HCT116 (cell line): ENCODE results near the gene SHC2. TPM values are rescaled to one million over a fixed set of nuclear protein-coding genes. Genes with fewer than 3 reads are reported as not detected.

ENCODE experiments used
- ATAC-seq: fragments of 200-7000 bp; cut with Tn5 transposase; 2 replicates; pipeline ENCODE4 v1.9.1; 2020; ENCODE audit warnings: mild to moderate bottlenecking, moderate library complexity
- BruUV-seq: library from RNA; stranded (reverse); fragments of 400-500 nt; replicated peaks from 2 replicates; lab custom pipeline; 2021; lab: Mats Ljungman, UMichigan
- CTCF ChIA-PET: fragments of 300-600 bp; sonication (Branson Sonifier 250); formaldehyde crosslinking; loops from one replicate; lab custom pipeline; 2021; ENCODE audit warnings: antibody characterized with exemption; lab: Charles Lee
- POLR2A ChIA-PET: fragments of 300-600, 350-600 bp; sonication (Branson Sonifier 250); formaldehyde crosslinking; loops from one replicate; lab custom pipeline; 2021; ENCODE audit warnings: antibody characterized with exemption; lab: Charles Lee
- RAD21 ChIA-PET, 2 experiments: fragments of 300-600 bp; sonication (Branson Sonifier 250); formaldehyde crosslinking; loops; one replicate each; lab custom pipeline; 2023; ENCODE audit warnings: low total read pairs in 2 of 2; ENCODE audit not compliant: uncharacterized antibody in 2 of 2, unreplicated experiment in 2 of 2, low non-redundant PET in 1 of 2; lab: Charles Lee
- DNase-seq: peaks from one replicate; pipeline ENCODE4 v3.0.0-alpha.2; 2010; ENCODE audit warnings: low read depth, low spot score
- H2AFZ ChIP-seq: fragments of 200-600 bp; shearing (Covaris generic), sonication (generic); 2 replicates; pipeline ENCODE4 v1.6.1; 2017; ENCODE audit warnings: low read depth, mixed run types, mixed read lengths, antibody characterized with exemption, low read length; ENCODE audit not compliant: poor library complexity, severe bottlenecking
- H3K27ac ChIP-seq: 2 replicates; pipeline ENCODE4 v1.5.1; 2012; ENCODE audit warnings: low read depth, low read length
- H3K27me3 ChIP-seq: fragments of 200-600 bp; sonication (generic); 2 replicates; pipeline ENCODE4 v1.6.1; 2016; ENCODE audit warnings: mixed run types, low read length, mixed read lengths; ENCODE audit not compliant: insufficient read depth
- H3K36me3 ChIP-seq, 2 experiments: fragments of 200-500 bp in 1 of 2; fragments of 200-600 bp in 1 of 2; sonication (Bioruptor generic) in 1 of 2; sonication (generic) in 1 of 2; 2 replicates each; pipeline versions ENCODE4 v1.5.1 to v1.6.1; 2014 to 2016; ENCODE audit warnings: low read length in 2 of 2, inconsistent platforms in 1 of 2, mixed read lengths in 1 of 2, mixed run types in 1 of 2; ENCODE audit not compliant: insufficient read depth in 2 of 2, control insufficient read depth in 1 of 2
- H3K4me1 ChIP-seq, 2 experiments: fragments of 200-600 bp in 1 of 2; sonication (generic) in 1 of 2; 2 replicates each; pipeline versions ENCODE4 v1.5.1 to v1.6.1; 2012 to 2017; ENCODE audit warnings: low read length in 2 of 2, inconsistent platforms in 1 of 2, mild to moderate bottlenecking in 1 of 2, mixed read lengths in 1 of 2, mixed run types in 1 of 2, moderate library complexity in 1 of 2; ENCODE audit not compliant: insufficient read depth in 2 of 2, control insufficient read depth in 1 of 2
- H3K4me2 ChIP-seq: fragments of 200-600 bp; sonication (generic); 2 replicates; pipeline ENCODE4 v1.6.1; 2017; ENCODE audit warnings: mixed run types, low read length, mixed read lengths
- H3K4me3 ChIP-seq, 2 experiments: fragments of 200-600 bp in 1 of 2; sonication (generic) in 1 of 2; replicated peaks in 1 of 2; 2 replicates each; pipeline ENCODE4 v1.5.1; 2011 to 2016; ENCODE audit warnings: low read length in 2 of 2, control low read depth in 1 of 2, low read depth in 1 of 2, mild to moderate bottlenecking in 1 of 2, mixed read lengths in 1 of 2, mixed run types in 1 of 2
- H3K79me2 ChIP-seq: fragments of 200-600 bp; sonication (generic); 2 replicates; pipeline ENCODE4 v1.6.1; 2017; ENCODE audit warnings: mild to moderate bottlenecking, mixed run types, low read length, moderate library complexity, mixed read lengths; ENCODE audit not compliant: insufficient read depth
- H3K9ac ChIP-seq: fragments of 200-600 bp; sonication (generic); 2 replicates; pipeline ENCODE4 v1.6.1; 2016; ENCODE audit warnings: low read length, mixed read lengths
- H3K9me2 ChIP-seq: fragments of 200-600 bp; sonication (generic), shearing (Covaris generic); 2 replicates; pipeline ENCODE4 v1.6.1; 2017; ENCODE audit warnings: mixed run types, mild to moderate bottlenecking, moderate library complexity; ENCODE audit not compliant: insufficient read depth
- H3K9me3 ChIP-seq, 2 experiments: fragments of 200-500 bp in 1 of 2; fragments of 200-600 bp in 1 of 2; sonication (Bioruptor generic) in 1 of 2; sonication (generic) in 1 of 2; 2 replicates each; pipeline ENCODE4 v1.6.1; 2014 to 2017; ENCODE audit warnings: low read length in 2 of 2, mixed read lengths in 2 of 2, inconsistent platforms in 1 of 2, low read depth in 1 of 2, mild to moderate bottlenecking in 1 of 2, mixed run types in 1 of 2, moderate library complexity in 1 of 2; ENCODE audit not compliant: control insufficient read depth in 1 of 2, insufficient read depth in 1 of 2
- H4K20me1 ChIP-seq: fragments of 200-600 bp; sonication (generic), shearing (Covaris generic); 2 replicates; pipeline ENCODE4 v1.6.1; 2017; ENCODE audit warnings: mixed run types, mild to moderate bottlenecking, moderate library complexity; ENCODE audit not compliant: insufficient read depth
- CBX3 ChIP-seq: IDR thresholded peaks from 2 replicates; pipeline ENCODE4 v1.6.1; 2012; ENCODE audit warnings: low read depth
- CEBPB ChIP-seq: IDR thresholded peaks from 2 replicates; pipeline ENCODE4 v1.6.1; 2012; ENCODE audit warnings: low read depth
- CTCF ChIP-seq, 3 experiments: fragments of 200-600 bp in 1 of 3; sonication (generic) in 1 of 3; IDR thresholded peaks in 2 of 3; conservative IDR thresholded peaks in 1 of 3; 2 replicates each; pipeline ENCODE4 v1.5.1; 2012 to 2017; ENCODE audit warnings: low read depth in 2 of 3, low read length in 2 of 3, antibody characterized with exemption in 1 of 3, borderline replicate concordance in 1 of 3, control low read depth in 1 of 3, mild to moderate bottlenecking in 1 of 3, mixed read lengths in 1 of 3, mixed run types in 1 of 3, moderate library complexity in 1 of 3; ENCODE audit not compliant: insufficient read depth in 1 of 3
- MAX ChIP-seq: IDR thresholded peaks from 2 replicates; pipeline ENCODE4 v1.6.1; 2012
- POLR2A ChIP-seq: IDR thresholded peaks from 2 replicates; pipeline ENCODE4 v1.7.0; 2011; ENCODE audit warnings: borderline replicate concordance; ENCODE audit not compliant: insufficient read depth, insufficient read length; ENCODE audit errors: extremely low read depth
- POLR2AphosphoS5 ChIP-seq: IDR thresholded peaks from 2 replicates; pipeline ENCODE4 v1.6.1; 2011; ENCODE audit warnings: mild to moderate bottlenecking, low read depth, low read length, moderate library complexity
- REST ChIP-seq: IDR thresholded peaks from 2 replicates; pipeline ENCODE4 v1.6.1; 2012; ENCODE audit warnings: low read depth
- TCF7L2 ChIP-seq: IDR thresholded peaks from 2 replicates; pipeline ENCODE4 v1.7.0; 2011; ENCODE audit warnings: borderline replicate concordance, inconsistent platforms; ENCODE audit not compliant: insufficient read depth, insufficient read length; ENCODE audit errors: extremely low read depth
- intact Hi-C: fragments of 100-400 bp; cut with micrococcal nuclease; formaldehyde crosslinking; loops from 2 replicates; pipeline ENCODE4 v1.10.0; 2022
- total RNA-seq: library from RNA; stranded (reverse); gene quantifications from one replicate; pipeline ENCODE4 v1.2.1, GENCODE V29; 2021; ENCODE audit not compliant: unreplicated experiment

SHC2 gene
- total RNA-seq, 1 experiment from 2014 or later, result 2.5 TPM

- intact Hi-C loops, result no loop called here
- H4K20me1 ChIP-seq, result no peaks in the 10 kb centered on the region
- no peaks in the 10 kb centered on the region for H3K36me3 ChIP-seq
- ChIA-PET RAD21 (no interaction called here), POLR2A (interaction anchor here (0.7 kb wide), 1 partner anchor 337 kb away, joined by 5 read pairs; no protein-coding TSS in a partner anchor), CTCF (interaction anchor here (1.4 kb wide), 1 partner anchor 10 kb away, joined by 3 read pairs; no protein-coding TSS in a partner anchor)
- peak overlapping the region; percentile 31 to 40; a peak in 3 of 4 replicates for H3K4me3 ChIP-seq
- H3K9ac ChIP-seq, result no peak overlapping the region
- no TSS peak for BruUV-seq
- no peak for DNase-seq
- H3K9me3 ChIP-seq, result no peaks in the 10 kb centered on the region
- peaks cover 7 to 24% of the 10 kb centered on the region in 2 experiments; a peak in 3 of 4 replicates for H3K4me1 ChIP-seq
- H3K4me2 ChIP-seq, result peak overlapping the region; percentile 75
- TF ChIP-seq POLR2A (no peak), CBX3 (no peak), MAX (no peak), CEBPB (no peak), CTCF (IDR thresholded peaks at IDR 0.05 in 2 of 3, conservative IDR thresholded peaks at IDR 0.05 in 1 of 3; ENCODE audit: borderline replicate concordance in 1 of 3, insufficient read depth in 1 of 3, low read depth in 2 of 3, low read length in 2 of 3) (no peak), POLR2AphosphoS5 (peak; percentile 27; the same call in 1 of the 2 replicates), REST (no peak), TCF7L2 (peak; percentile 92)
- peak; percentile 69 for ATAC-seq
- no peak overlapping the region for H2AFZ ChIP-seq
- H3K79me2 ChIP-seq, result no peaks in the 10 kb centered on the region
- H3K9me2 ChIP-seq, result no peaks in the 10 kb centered on the region
- H3K27ac ChIP-seq, result peak overlapping the region; percentile 29; the same call in 1 of the 2 replicates
- H3K27me3 ChIP-seq, result no peaks in the 10 kb centered on the region
Measured at GRCh38 chr19:461721-462551, 1.1 kb upstream of the SHC2 start.
